Keratinocyte (primary cell): ENCODE results near the gene SND1. TPM values are rescaled to one million over a fixed set of nuclear protein-coding genes. Genes with fewer than 3 reads are reported as not detected.

ENCODE experiments used
- DNase-seq: peaks from one replicate; pipeline ENCODE4 v3.0.0-alpha.2; 2011; ENCODE audit warnings: low read depth, missing footprints, low spot score
- FAIRE-seq: peaks from 2 replicates; lab custom pipeline; 2011; peaks lifted over from hg19 to GRCh38; lab: Jason Lieb, UNC
- H2AFZ ChIP-seq: 2 replicates; pipeline ENCODE4 v1.6.0; 2012; ENCODE audit warnings: low read length, control low read depth, inconsistent platforms; ENCODE audit not compliant: control insufficient read depth
- H3K27ac ChIP-seq: 2 replicates; pipeline ENCODE4 v1.5.1; 2011; ENCODE audit warnings: low read length; ENCODE audit not compliant: control insufficient read depth, insufficient read depth
- H3K27me3 ChIP-seq: 3 replicates; pipeline ENCODE4 v1.6.0; 2011; ENCODE audit warnings: low read length; ENCODE audit not compliant: control insufficient read depth, insufficient read depth; ENCODE audit errors: extremely low read depth
- H3K36me3 ChIP-seq, 2 experiments: 2 replicates in 1 of 2; 3 replicates in 1 of 2; pipeline ENCODE4 v1.5.1; 2011; ENCODE audit warnings: low read length in 2 of 2, mild to moderate bottlenecking in 1 of 2; ENCODE audit not compliant: control insufficient read depth in 2 of 2, insufficient read depth in 2 of 2; ENCODE audit errors: extremely low read depth in 1 of 2
- H3K4me1 ChIP-seq: 3 replicates; pipeline ENCODE4 v1.5.1; 2011; ENCODE audit warnings: low read length; ENCODE audit not compliant: control insufficient read depth, insufficient read depth; ENCODE audit errors: extremely low read depth
- H3K4me2 ChIP-seq: 3 replicates; pipeline ENCODE4 v1.6.0; 2011; ENCODE audit warnings: low read depth, low read length; ENCODE audit not compliant: control insufficient read depth, insufficient read depth; ENCODE audit errors: extremely low read depth
- H3K4me3 ChIP-seq, 3 experiments: fragments of 200-600 bp in 1 of 3; sonication (generic) in 1 of 3; 2 replicates in 2 of 3; 3 replicates in 1 of 3; pipeline ENCODE4 v1.5.1; 2011 to 2016; ENCODE audit warnings: low read length in 3 of 3, mild to moderate bottlenecking in 3 of 3, control low read depth in 2 of 3, inconsistent platforms in 1 of 3, low read depth in 1 of 3, mixed read lengths in 1 of 3, mixed run types in 1 of 3, moderate library complexity in 1 of 3; ENCODE audit not compliant: control insufficient read depth in 2 of 3, insufficient read depth in 2 of 3; ENCODE audit errors: extremely low read depth in 1 of 3
- H3K79me2 ChIP-seq: 2 replicates; pipeline ENCODE4 v1.6.0; 2012; ENCODE audit warnings: low read length; ENCODE audit not compliant: control insufficient read depth, insufficient read depth
- H3K9ac ChIP-seq: 3 replicates; pipeline ENCODE4 v1.6.0; 2011; ENCODE audit warnings: low read length; ENCODE audit not compliant: control insufficient read depth, insufficient read depth; ENCODE audit errors: extremely low read depth
- H3K9me1 ChIP-seq: 3 replicates; pipeline ENCODE4 v1.6.0; 2011; ENCODE audit warnings: low read length; ENCODE audit not compliant: control insufficient read depth, insufficient read depth; ENCODE audit errors: extremely low read depth
- H3K9me3 ChIP-seq: 2 replicates; pipeline ENCODE4 v1.5.1; 2012; ENCODE audit warnings: low read depth, low read length; ENCODE audit not compliant: control insufficient read depth
- H4K20me1 ChIP-seq: 3 replicates; pipeline ENCODE4 v1.6.0; 2011; ENCODE audit warnings: low read length; ENCODE audit not compliant: control insufficient read depth, insufficient read depth; ENCODE audit errors: extremely low read depth
- CTCF ChIP-seq, 3 experiments: IDR thresholded peaks in 1 of 3; conservative IDR thresholded peaks in 1 of 3; optimal IDR thresholded peaks in 1 of 3; 2 replicates in 2 of 3; 3 replicates in 1 of 3; pipeline versions ENCODE3 to v1.5.1; 2011; ENCODE audit warnings: low read length in 3 of 3, mild to moderate bottlenecking in 3 of 3, moderate library complexity in 2 of 3, control low read depth in 1 of 3, inconsistent platforms in 1 of 3; ENCODE audit not compliant: insufficient read depth in 2 of 3; ENCODE audit errors: extremely low read depth in 1 of 3
- EZH2 ChIP-seq: IDR thresholded peaks from one replicate; pipeline ENCODE4 v1.6.1; 2012; ENCODE audit warnings: inconsistent platforms, mild to moderate bottlenecking, low read length, moderate library complexity
- dilution Hi-C: fragments of 300-500 bp; cut with MboI; formaldehyde crosslinking; loops from one replicate; pipeline ENCODE4 v1.7.0; 2020; ENCODE audit warnings: low sequenced_read_pairs; ENCODE audit not compliant: extremely low pct_ligation_motif_present
- polyA plus RNA-seq, 5 experiments: library from polyadenylated mRNA; depleted of rRNA in 3 of 5; stranded (reverse) in 3 of 5; stranded (forward) in 1 of 5; unstranded in 1 of 5; fragments of >200 nt; gene quantifications; 1 replicate in 1 of 5; 2 replicates in 3 of 5; 3 replicates in 1 of 5; pipeline versions ENCODE4 v1.2.1 to v1.2.3, GENCODE V29; 2011 to 2012; ENCODE audit warnings: missing spikeins in 2 of 5, low read depth in 1 of 5, low replicate concordance in 1 of 5

Gene SND1
- polyA plus RNA-seq, 1 donor (not counting 4 experiments of a cell fraction or from before 2014, with no cell fraction given) = 140 TPM

GRCh38 chr7:127859330-127859729 is 207.3 kb downstream of the SND1 start:
- no peaks in the 10 kb centered on the region for H3K9me3 ChIP-seq
- no peak overlapping the region for H3K9ac ChIP-seq
- H3K27me3 ChIP-seq = no peaks in the 10 kb centered on the region
- no peaks in the 10 kb centered on the region for H3K4me1 ChIP-seq
- H3K4me3 ChIP-seq = no peak overlapping the region
- dilution Hi-C loops = no loop called here
- no peaks in the 10 kb centered on the region for H4K20me1 ChIP-seq
- peaks cover 14% of the 10 kb centered on the region for H3K79me2 ChIP-seq
- H3K36me3 ChIP-seq = peaks cover 2 to 11% of the 10 kb centered on the region in 2 experiments
- FAIRE-seq (no peak), DNase-seq (no peak)
- no peak overlapping the region for H3K27ac ChIP-seq
- TF ChIP-seq EZH2 = no peak
- TF ChIP-seq CTCF (optimal IDR thresholded peaks at IDR 0.05 in 1 of 3, IDR thresholded peaks at IDR 0.05 in 1 of 3, conservative IDR thresholded peaks at IDR 0.05 in 1 of 3; ENCODE audit: extremely low read depth in 1 of 3, insufficient read depth in 2 of 3, low read length in 3 of 3) = no peak
- H2AFZ ChIP-seq = no peak overlapping the region
- no peak overlapping the region for H3K4me2 ChIP-seq
- H3K9me1 ChIP-seq = no peaks in the 10 kb centered on the region

GRCh38 chr7:127862525-127862924 is 210.5 kb downstream of the SND1 start:
- Histone ChIP-seq H2AFZ (no peak overlapping the region), H3K4me1 (no peaks in the 10 kb centered on the region), H3K4me3 (no peak overlapping the region), H3K4me2 (no peak overlapping the region), H3K9me1 (peaks cover 4% of the 10 kb centered on the region), H3K9me3 (no peaks in the 10 kb centered on the region), H3K27me3 (no peaks in the 10 kb centered on the region), H3K36me3 (peaks cover 2 to 11% of the 10 kb centered on the region in 2 experiments), H3K9ac (no peak overlapping the region), H3K27ac (no peak overlapping the region), H4K20me1 (no peaks in the 10 kb centered on the region), H3K79me2 (peaks cover 14% of the 10 kb centered on the region)
- no peak for TF ChIP-seq EZH2
- TF ChIP-seq CTCF (optimal IDR thresholded peaks at IDR 0.05 in 1 of 3, IDR thresholded peaks at IDR 0.05 in 1 of 3, conservative IDR thresholded peaks at IDR 0.05 in 1 of 3; ENCODE audit: extremely low read depth in 1 of 3, insufficient read depth in 2 of 3, low read length in 3 of 3) = no peak
- dilution Hi-C loops = no loop called here
- DNase-seq (no peak), FAIRE-seq (no peak)
